HG03103 (cell line): Measurements from ENCODE around the gene SP9.
"Not testable (repeated sequence)": the region's sequence is repeated elsewhere in the genome, so short reads cannot be mapped to it uniquely, and the experiment has no call there.

ENCODE experiments used
- ATAC-seq: cut with Tn5 transposase; IDR thresholded peaks from one replicate; pipeline ENCODE4 v1.9.1; 2021; ENCODE audit warnings: low read depth; ENCODE audit not compliant: unreplicated experiment

Gene SP9

GRCh38 chr2:174343623-174344455, 9.1 kb downstream of the SP9 start:
- ATAC-seq = no peak

- ATAC-seq = no peak
Observed at GRCh38 chr2:174344716-174345461, 10.1 kb downstream of the SP9 start.

- ATAC-seq = no peak
Observed at GRCh38 chr2:174350018-174350417, 15.3 kb downstream of the SP9 start.

- no peak for ATAC-seq
Observed at GRCh38 chr2:174350593-174351181, 15.9 kb downstream of the SP9 start.

- ATAC-seq = no peak
Observed at GRCh38 chr2:174353004-174353403, 18.2 kb downstream of the SP9 start.

- no peak for ATAC-seq
Observed at GRCh38 chr2:174356347-174356746, 21.6 kb downstream of the SP9 start.

- not testable (repeated sequence) for ATAC-seq
Observed at GRCh38 chr2:174359663-174360062, 24.9 kb downstream of the SP9 start.

GRCh38 chr2:174362949-174363348, 28.2 kb downstream of the SP9 start:
- ATAC-seq = no peak

GRCh38 chr2:174363492-174364225, 28.9 kb downstream of the SP9 start:
- ATAC-seq = not testable (repeated sequence)

GRCh38 chr2:174364628-174365027, 29.9 kb downstream of the SP9 start:
- ATAC-seq = no peak

GRCh38 chr2:174365571-174365970, 30.8 kb downstream of the SP9 start:
- ATAC-seq = no peak

- ATAC-seq = no peak
Observed at GRCh38 chr2:174368691-174369090, 33.9 kb downstream of the SP9 start.

- ATAC-seq = no peak
Observed at GRCh38 chr2:174376967-174377366, 42.2 kb downstream of the SP9 start.

GRCh38 chr2:174383796-174384195, 49.0 kb downstream of the SP9 start:
- ATAC-seq = no peak

- no peak for ATAC-seq
Observed at GRCh38 chr2:174385201-174385600, 50.4 kb downstream of the SP9 start.
